Measurements from ENCODE around the gene CACNB2.

The CACNB2 gene

DNA sequence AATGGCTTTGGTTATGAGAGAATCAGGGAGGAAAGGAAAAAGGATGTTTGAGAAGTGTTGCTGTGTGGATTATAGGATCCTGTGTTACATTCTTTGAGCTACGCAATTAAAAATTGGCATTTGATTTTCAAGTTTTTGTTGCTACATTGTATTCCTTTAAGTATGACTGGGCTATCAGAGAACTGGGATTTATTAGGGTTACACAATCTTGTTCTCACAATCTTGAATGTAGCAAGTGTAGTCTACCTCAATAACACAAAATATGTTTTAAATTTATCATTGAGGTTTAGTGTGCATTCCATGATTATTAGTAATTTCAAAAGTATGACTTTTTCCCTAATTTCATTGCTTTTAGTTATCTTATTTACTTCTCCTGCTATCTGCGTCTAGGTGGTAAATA lies 113.9 kb downstream of the CACNB2 start:
- no peaks in the 10 kb centered on the region for H3K9me3 Mint-ChIP-seq (ENCODE audit: low read depth)
- H3K4me3 Mint-ChIP-seq: no peak overlapping the region
- H3K36me3 Mint-ChIP-seq: no peaks in the 10 kb centered on the region
- H3K27me3 Mint-ChIP-seq: peaks cover 4% of the 10 kb centered on the region
- H3K4me1 Mint-ChIP-seq (ENCODE audit: low read depth): no peaks in the 10 kb centered on the region
- no peak overlapping the region for H3K27ac Mint-ChIP-seq

DNA sequence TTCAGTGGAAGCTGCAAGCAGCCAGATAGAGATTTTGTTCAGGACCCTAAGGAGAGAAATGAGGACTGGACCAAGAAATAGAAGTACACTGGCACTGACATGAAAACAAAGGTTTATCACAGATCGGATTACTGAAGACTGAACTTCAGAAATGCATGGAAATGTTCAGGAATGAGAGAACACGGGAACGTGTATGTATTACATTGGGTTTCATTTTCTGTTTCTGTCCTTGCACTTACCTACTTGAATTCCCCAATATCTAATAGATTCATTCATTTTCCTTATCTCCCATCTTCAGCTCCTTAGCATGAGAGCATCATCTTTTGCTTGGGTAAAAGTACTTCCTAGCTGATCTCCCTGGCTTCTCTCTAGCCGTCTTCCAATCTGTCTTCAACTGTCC lies 114.5 kb downstream of the CACNB2 start:
- Mint-ChIP-seq H3K27ac (no peak overlapping the region), H3K27me3 (peaks cover 4% of the 10 kb centered on the region), H3K9me3 (ENCODE audit: low read depth) (no peaks in the 10 kb centered on the region), H3K4me3 (no peak overlapping the region), H3K36me3 (no peaks in the 10 kb centered on the region), H3K4me1 (ENCODE audit: low read depth) (no peaks in the 10 kb centered on the region)

DNA sequence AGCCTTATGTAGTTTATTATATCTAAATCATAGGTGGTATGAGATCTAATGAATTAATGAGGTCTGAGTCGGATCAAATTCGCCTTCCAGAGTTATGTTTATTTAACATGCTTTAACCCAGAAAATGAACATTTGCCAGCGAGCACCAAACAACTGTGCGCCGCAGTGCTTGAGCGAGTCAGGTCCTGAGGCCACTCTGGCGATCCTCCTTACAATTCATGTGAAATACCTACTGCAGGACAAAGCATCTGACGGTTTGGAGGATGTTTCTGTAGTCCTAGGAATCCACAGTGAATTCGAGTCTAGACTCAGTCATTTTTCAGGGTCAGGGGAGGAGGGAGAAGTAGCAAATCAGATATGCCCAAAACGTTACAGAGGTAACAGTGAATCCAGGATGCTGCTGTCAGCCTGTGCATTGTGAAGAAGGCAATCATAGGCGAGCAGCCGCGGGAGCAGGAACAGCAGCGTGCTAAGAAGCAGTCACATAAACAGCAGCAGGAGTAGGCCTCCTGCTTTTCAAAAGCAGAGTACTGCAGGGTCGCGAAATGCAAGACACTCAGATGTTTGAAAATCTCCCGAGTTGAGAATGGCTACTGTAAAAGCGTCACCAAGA lies 120.2 kb downstream of the CACNB2 start:
- Mint-ChIP-seq H3K27me3 (no peaks in the 10 kb centered on the region), H3K4me3 (no peak overlapping the region), H3K9me3 (ENCODE audit: low read depth) (peaks cover under 1% of the 10 kb centered on the region), H3K27ac (no peak overlapping the region), H3K4me1 (ENCODE audit: low read depth) (no peaks in the 10 kb centered on the region), H3K36me3 (no peaks in the 10 kb centered on the region)

DNA sequence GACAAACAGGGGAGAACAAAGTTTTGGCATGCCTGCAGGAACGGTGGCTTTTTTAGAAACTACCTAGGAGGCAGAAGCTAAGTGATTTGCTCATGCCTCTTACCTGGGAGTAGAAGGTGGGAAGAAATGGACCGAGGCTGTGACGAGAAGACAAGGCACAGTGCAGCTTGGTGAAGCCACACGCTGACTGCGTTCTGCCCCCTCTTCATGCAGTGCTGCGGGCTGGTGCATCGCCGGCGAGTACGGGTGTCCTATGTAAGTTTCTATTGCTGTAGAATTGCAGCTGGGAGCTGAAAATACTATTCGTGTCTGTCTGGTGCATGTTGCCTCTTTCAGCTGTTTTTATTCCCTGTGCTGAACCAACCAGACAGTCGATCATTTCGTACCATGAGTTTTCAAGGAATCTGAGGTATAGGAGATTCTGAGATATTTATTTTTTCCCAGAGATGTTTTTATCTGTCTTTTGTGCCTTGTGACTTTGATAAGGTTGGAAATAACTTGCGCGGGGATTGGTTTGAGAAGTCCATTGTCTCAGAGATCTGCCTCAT lies 120.9 kb downstream of the CACNB2 start:
- H3K27ac Mint-ChIP-seq: no peak overlapping the region
- H3K4me3 Mint-ChIP-seq: no peak overlapping the region
- peaks cover 6% of the 10 kb centered on the region for H3K9me3 Mint-ChIP-seq (ENCODE audit: low read depth)
- H3K27me3 Mint-ChIP-seq: peaks cover 2% of the 10 kb centered on the region
- no peaks in the 10 kb centered on the region for H3K4me1 Mint-ChIP-seq (ENCODE audit: low read depth)
- H3K36me3 Mint-ChIP-seq: no peaks in the 10 kb centered on the region

DNA sequence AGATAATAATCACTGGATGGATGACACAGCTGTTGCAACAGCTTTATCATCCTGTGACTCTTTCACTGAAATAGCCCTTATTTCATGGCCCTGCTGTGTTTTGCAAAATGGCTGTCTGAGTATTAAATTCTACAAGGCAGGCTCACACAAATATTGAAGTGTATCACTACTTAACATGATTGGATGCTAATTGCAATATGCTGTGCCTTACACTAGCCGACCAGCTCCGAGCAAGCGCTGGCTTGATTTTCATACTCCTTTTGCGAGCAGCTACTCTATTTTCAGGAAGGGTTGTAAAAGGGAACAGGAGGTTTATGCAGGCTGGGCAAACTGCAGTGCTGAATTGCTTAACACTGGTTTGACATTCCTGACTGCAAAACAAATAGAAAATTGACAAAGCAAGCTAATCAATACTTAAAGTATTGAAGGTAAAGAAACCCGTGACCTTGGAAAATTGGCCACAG lies 121.6 kb downstream of the CACNB2 start:
- Mint-ChIP-seq H3K9me3 (ENCODE audit: low read depth) (peaks cover 6% of the 10 kb centered on the region), H3K4me3 (no peak overlapping the region), H3K27me3 (peaks cover 2% of the 10 kb centered on the region), H3K36me3 (no peaks in the 10 kb centered on the region), H3K27ac (no peak overlapping the region), H3K4me1 (ENCODE audit: low read depth) (no peaks in the 10 kb centered on the region)

DNA sequence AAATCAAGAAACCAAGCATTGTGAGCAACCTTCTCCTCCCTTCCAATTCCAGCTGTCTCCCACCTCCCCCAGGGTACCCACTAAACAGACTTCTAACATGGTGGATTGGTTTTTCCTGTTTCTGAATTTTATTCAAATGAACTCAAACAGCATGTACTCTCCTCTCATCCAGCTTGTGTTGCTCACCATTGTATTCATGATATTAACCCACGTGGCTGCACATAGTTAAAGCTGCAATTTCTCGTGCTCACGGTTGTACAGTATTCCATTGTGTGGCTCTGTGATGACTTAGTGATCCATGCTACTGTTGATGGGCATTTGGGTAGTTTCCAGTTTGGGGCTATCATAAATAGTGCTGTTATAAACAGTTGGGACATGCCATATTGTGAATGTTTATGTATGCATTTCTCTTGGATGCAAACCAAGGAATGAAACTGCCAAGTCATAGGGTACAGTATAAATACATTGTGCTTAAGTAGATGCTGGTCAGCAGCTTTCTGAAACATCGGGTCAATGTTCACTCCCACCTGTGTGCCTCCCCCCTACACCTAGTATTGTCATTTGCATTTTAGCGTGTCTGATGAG lies 124.3 kb downstream of the CACNB2 start:
- Mint-ChIP-seq H3K27ac (no peak overlapping the region), H3K4me1 (ENCODE audit: low read depth) (no peaks in the 10 kb centered on the region), H3K9me3 (ENCODE audit: low read depth) (peaks cover 6% of the 10 kb centered on the region), H3K27me3 (peaks cover 2% of the 10 kb centered on the region), H3K36me3 (no peaks in the 10 kb centered on the region), H3K4me3 (no peak overlapping the region)

DNA sequence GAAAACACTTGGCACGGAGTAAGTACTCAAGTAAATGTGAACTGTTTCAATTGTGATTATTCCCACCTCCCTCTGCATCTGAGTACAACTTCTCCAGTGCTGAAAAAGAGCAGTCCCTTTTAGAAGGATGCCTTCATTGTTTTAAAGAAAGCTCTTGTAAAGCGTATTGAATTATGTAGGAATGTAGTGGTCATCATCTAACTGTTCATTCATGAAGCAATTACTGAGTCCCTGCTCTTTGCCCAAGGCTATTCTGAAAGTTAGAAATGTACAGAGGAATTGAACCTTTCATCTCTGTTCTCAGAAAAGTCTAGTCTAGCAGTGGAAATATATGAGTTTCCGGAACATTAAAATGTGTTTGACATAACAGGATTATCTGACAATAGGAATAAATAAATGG lies 127.8 kb downstream of the CACNB2 start:
- H3K4me3 Mint-ChIP-seq: no peak overlapping the region
- no peaks in the 10 kb centered on the region for H3K36me3 Mint-ChIP-seq
- H3K9me3 Mint-ChIP-seq (ENCODE audit: low read depth): peaks cover 6% of the 10 kb centered on the region

DNA sequence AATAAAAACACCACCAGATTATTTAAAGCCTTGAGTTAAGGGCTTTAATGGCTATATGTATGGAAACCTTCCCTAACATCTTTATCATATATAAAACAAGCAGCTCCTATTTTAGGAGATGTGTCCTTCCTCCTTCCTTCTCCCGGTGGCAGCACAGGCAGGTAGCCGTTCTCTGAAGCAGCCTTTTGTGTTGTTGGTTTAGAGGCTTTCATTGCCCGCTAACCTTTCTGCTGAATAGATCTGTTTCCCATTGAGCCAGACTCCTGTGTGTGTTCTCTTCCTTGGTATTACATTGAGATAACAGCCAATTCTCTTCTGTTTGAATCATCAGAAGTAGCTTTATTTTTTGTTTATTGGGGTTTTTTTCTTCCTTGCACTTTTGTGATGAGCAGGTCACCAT lies 131.3 kb downstream of the CACNB2 start:
- no peaks in the 10 kb centered on the region for H3K36me3 Mint-ChIP-seq
- no peak overlapping the region for H3K27ac Mint-ChIP-seq
- H3K9me3 Mint-ChIP-seq (ENCODE audit: low read depth): no peaks in the 10 kb centered on the region
- no peak overlapping the region for H3K4me3 Mint-ChIP-seq
- H3K4me1 Mint-ChIP-seq (ENCODE audit: low read depth): no peaks in the 10 kb centered on the region
- no peaks in the 10 kb centered on the region for H3K27me3 Mint-ChIP-seq

More for the DNA sequence above, 127.8 kb downstream of the CACNB2 start:
- Mint-ChIP-seq H3K4me1 (ENCODE audit: low read depth) (no peaks in the 10 kb centered on the region), H3K27ac (no peak overlapping the region), H3K27me3 (peaks cover 2% of the 10 kb centered on the region)

DNA sequence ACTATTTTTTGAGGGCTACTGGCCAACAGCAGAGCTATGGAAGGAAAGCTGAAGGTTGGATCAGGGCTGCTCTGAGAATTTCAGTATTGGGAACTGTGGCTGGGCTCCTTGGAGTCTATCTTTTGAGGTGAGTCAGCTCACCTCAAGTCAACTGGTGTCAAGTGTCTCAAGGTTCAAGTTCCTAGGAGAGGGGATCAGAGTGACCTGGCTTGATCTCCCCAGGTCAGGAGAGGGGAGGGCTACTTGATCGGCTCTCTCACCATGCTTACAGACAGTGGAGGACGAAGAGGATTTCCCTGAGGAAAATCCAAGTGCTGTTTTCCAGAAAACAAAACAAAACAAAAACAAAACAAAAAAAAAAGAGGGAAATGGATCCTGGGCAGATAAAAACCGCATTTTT lies 132.8 kb downstream of the CACNB2 start:
- Mint-ChIP-seq H3K9me3 (ENCODE audit: low read depth) (no peaks in the 10 kb centered on the region), H3K36me3 (no peaks in the 10 kb centered on the region), H3K27me3 (no peaks in the 10 kb centered on the region), H3K27ac (no peak overlapping the region), H3K4me1 (ENCODE audit: low read depth) (no peaks in the 10 kb centered on the region), H3K4me3 (no peak overlapping the region)

DNA sequence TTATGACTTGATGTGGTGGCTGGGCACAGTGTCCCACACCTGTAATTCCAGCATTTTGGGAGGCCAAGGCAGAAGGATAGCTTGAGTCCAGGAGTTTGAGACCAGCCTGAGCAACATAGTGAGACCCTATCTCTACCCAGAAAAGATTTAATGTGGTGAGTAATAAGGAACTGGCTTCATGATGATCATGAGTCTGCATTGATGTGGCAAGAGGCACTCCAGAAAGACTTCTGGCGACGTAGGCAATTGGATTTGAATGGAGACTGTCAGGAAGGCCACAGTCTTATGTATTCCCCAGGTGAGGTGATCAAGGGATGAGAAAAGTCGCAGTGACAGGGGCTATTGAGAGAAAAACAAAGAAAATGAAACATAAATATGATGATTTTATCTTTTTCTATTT lies 138.0 kb downstream of the CACNB2 start:
- H3K36me3 Mint-ChIP-seq: no peaks in the 10 kb centered on the region
- H3K27ac Mint-ChIP-seq: no peak overlapping the region
- H3K4me3 Mint-ChIP-seq: no peak overlapping the region
- H3K27me3 Mint-ChIP-seq: peaks cover 2% of the 10 kb centered on the region
- no peaks in the 10 kb centered on the region for H3K9me3 Mint-ChIP-seq (ENCODE audit: low read depth)
- H3K4me1 Mint-ChIP-seq (ENCODE audit: low read depth): no peaks in the 10 kb centered on the region

DNA sequence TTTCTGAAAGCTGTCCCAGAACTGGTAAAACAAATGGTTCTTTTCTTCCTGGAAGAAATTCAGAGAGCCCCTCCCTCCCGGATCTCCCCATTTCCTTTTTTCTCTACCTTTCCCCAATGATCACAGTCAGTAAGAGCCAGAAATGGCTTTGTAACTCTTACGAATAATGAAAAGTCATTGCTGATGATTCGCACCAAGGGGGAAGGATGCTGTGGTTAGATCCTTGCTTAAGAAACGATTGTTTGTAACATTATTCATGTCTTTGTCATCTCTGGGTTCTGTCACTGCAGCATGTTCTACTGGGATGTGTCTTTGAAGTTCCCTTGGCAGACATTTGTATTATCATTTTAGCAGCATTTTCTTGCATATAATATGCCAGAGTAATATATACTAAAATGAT lies 138.9 kb downstream of the CACNB2 start:
- H3K27me3 Mint-ChIP-seq: peaks cover 2% of the 10 kb centered on the region
- H3K4me1 Mint-ChIP-seq (ENCODE audit: low read depth): no peaks in the 10 kb centered on the region
- no peaks in the 10 kb centered on the region for H3K36me3 Mint-ChIP-seq
- no peaks in the 10 kb centered on the region for H3K9me3 Mint-ChIP-seq (ENCODE audit: low read depth)
- no peak overlapping the region for H3K4me3 Mint-ChIP-seq
- H3K27ac Mint-ChIP-seq: no peak overlapping the region

DNA sequence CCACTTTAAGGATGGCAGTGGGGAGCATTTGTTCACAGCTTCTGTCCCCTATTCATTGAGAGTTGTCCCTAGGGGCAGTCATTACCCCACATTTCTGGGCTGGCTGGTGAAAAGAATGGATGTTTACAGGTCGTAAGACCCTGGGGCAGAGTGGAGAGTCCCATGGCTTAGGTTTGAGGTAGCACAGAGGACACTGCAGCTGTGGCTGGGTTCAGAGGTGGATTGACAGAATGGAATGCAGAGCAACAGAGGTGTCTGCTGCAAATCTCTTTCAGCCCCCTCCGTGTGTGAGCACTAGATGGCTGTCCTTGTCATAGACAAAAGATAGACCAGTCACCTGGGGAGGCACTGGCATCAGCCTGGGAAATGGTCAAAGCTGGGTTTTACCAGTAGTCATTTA lies 141.9 kb downstream of the CACNB2 start:
- Mint-ChIP-seq H3K4me1 (ENCODE audit: low read depth) (no peaks in the 10 kb centered on the region), H3K27me3 (peaks cover 2% of the 10 kb centered on the region), H3K27ac (no peak overlapping the region), H3K4me3 (no peak overlapping the region), H3K36me3 (no peaks in the 10 kb centered on the region), H3K9me3 (ENCODE audit: low read depth) (no peaks in the 10 kb centered on the region)

DNA sequence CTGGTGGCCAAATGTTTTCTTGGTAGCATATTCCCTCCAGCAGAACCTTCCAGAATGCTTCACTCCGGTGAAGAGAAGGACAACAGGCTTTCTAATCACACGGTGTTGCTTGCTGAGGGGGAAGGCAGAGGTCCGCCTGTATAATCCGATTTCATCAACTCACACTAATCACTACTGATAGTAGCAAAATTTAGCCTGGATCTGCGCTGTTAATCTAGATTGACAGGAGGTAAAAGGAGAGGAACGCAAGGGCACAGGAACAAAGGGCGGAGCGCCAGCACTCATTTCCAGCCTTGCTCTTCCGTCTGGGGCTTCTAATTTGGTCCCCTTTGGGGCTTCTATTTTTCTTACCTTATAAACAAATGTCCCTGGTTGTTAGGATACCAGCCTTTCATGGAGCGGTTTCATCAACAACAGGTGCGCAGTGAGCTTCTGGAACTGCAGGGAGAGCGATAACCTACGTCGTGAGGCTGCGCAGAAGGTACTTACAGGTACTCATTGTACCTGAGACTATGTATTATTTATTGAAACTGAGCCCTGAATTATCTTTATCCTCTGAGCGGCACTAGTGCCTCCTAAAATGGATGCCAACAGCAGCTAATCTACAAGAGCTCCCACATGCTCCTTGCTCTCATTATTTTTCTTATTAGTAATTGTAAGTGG lies 150.6 kb downstream of the CACNB2 start:
- no peak overlapping the region for H3K27ac Mint-ChIP-seq

DNA sequence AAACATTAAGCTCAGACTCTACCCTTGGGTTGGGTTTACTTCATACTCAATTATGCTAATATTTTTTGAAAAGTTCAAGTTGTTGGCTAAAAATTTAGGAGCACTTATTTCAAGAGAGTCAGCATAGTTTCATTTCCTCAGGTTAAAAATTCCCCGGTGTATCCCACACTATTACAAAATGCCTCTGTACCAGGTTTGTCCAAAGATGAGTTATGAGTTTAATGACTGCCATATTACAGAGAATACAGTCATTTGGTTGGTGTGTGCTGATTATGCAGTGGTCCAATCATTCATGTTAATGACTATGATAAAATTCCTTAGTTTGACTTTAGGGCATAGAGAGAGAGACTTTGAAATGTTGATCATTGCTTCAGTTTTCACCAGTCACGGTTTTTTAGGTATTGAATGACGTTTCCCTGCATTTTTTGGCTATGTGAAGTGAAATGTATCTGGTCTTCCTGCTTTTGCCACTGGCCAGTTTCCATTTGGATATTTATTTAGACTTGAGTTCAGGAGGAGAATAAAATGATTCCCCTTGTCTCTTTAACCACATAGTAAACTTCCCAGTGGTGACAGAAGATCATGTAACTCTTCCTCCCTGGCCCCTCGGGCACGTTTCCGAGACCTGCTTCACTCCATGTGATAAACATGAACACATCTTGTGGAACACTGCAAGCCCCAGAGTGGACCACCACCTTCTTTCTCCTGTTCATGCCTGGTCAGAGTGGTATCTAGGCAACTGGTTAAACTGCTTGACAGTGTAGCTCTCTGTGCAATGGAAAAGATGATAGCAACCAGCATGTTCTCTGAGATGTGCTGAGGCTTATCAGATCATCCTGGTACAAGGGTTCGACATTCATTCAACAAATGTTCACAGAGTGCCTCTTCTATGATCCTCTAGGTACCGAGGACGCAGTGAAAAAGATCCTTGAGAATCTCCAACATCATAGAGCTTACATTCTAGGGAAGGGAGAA lies 153.6 kb downstream of the CACNB2 start:
- H3K36me3 Mint-ChIP-seq: no peaks in the 10 kb centered on the region
- H3K27me3 Mint-ChIP-seq: no peaks in the 10 kb centered on the region
- no peaks in the 10 kb centered on the region for H3K4me1 Mint-ChIP-seq (ENCODE audit: low read depth)
- no peaks in the 10 kb centered on the region for H3K9me3 Mint-ChIP-seq (ENCODE audit: low read depth)
- no peak overlapping the region for H3K4me3 Mint-ChIP-seq
- H3K27ac Mint-ChIP-seq: no peak overlapping the region

More for the DNA sequence above, 150.6 kb downstream of the CACNB2 start:
- Mint-ChIP-seq H3K27me3 (no peaks in the 10 kb centered on the region), H3K9me3 (ENCODE audit: low read depth) (no peaks in the 10 kb centered on the region), H3K4me3 (no peak overlapping the region), H3K36me3 (no peaks in the 10 kb centered on the region), H3K4me1 (ENCODE audit: low read depth) (no peaks in the 10 kb centered on the region)
